ENCODE results near the gene DOCK3.
"Not testable (repeated sequence)": the region's sequence is repeated elsewhere in the genome, so short reads cannot be mapped to it uniquely, and the experiment has no call there.

The DOCK3 gene

DNA sequence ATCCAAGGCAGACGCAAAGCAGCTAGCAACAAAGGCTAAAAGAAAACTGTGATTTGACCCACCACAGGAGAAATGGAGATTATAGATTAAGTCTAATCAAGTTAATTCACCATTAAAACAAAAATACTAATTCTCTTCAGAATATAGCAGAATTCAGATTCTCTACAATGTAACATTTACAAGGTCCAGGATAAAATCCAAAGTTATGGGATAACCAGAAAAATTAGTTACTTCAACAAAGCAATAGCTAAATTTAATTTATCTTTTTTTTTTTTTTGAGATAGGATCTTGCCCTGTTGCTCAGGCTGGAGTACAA lies 425.8 kb downstream of the DOCK3 start:
- DNase-seq (ENCODE audit: low spot score), result no peak

DNA sequence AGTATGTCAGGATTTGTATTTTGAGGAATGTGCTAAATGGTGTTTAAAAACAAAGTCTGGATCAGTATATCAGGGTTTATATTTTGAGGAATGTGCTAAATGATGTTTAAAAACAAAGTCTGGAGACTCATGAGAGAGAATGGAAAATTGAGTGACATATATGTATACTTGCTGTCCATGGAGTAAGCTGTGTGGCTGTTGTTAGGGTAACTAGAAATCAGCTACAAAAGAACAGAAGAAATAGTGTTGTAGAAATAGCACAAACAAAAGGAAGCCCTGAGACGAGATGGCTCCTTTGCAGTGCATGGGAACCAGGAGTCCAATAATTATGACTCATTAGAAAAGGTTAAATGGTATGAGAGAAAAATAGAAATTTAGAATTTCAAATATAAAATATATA lies 427.7 kb downstream of the DOCK3 start:
- DNase-seq (ENCODE audit: low spot score), result no peak

- DNase-seq (ENCODE audit: low spot score), result no peak
These were observed 431.6 kb downstream of the DOCK3 start for GRCh38 chr3:51106242-51106876.

DNA sequence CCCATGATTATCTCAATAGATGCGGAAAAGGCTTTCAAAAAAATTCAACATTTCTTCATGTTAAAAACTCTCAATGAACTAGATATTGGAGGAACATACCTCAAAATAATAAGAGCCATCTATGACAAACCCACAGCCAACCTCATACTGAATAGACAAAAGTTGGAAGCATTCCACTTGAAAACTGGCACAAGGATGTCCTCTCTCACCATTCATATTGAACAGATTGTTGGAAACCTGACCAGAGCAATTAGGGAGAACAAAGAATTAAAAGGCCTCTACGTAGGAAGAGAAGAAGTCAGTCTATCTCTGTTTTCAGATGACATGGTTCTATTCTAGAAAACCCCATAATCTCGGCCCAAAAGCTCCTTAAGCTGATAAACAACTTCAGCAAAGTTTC lies 435.9 kb downstream of the DOCK3 start:
- no peak for DNase-seq (ENCODE audit: low spot score)

- DNase-seq (ENCODE audit: low spot score), result no peak
These were observed 448.2 kb downstream of the DOCK3 start for GRCh38 chr3:51122944-51123343.

DNA sequence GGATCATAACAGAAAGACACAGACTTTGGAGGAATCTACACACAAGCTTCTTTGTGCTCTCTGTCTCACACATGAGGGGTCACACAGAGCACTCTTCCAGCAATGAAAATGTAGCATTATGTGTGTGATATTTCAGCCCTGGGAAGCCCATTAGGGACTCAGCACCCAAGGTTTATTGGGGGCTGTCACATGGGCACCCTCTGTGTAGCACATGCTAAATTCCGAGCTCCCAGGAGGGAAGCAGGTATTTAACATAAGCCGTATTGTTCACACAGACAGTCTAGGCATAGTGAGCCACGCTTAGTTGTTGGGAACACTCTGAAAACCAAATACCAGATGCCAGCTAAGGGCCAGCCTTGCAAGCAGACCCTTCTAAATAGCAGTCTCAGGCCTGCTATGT lies 448.8 kb downstream of the DOCK3 start:
- DNase-seq (ENCODE audit: low spot score), result no peak

DNA sequence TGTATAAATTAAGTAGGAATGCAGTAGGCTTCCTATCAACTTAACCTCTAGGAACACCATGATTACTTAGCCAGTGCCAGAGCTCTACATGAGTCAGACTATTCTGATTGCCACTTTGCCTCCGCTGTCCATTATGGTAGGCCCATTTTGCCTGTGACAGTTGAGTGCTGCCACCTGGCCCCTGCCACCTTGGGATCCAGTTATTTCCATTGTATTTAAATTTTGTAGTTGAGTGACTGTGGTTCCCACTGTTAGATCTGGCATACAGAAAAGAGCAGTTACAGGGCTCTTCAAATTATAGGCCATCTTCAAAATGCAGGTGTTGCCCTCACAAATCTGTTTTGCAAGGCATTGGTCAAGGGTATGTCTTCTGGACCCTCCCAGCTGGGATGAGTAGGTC lies 456.9 kb downstream of the DOCK3 start:
- not testable (repeated sequence) for DNase-seq (ENCODE audit: low spot score)

DNA sequence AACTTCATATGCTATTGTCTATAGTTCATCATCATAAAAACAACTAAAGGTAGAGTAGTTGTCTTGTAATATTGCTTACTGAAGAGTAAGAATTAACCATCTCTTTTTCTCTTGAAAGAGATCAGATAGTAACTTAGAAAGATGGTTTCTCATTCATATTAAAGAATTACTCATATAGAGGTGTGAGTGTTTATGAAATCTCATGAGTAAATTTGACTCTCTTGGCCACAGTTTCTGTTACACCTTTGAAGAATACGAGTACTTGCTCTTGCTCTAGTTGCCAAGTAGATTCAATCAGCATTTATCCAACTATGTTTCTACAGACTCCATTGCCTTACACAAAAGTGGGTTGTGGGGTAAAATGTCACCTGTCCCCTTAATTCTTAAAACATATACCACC lies 463.0 kb downstream of the DOCK3 start:
- DNase-seq (ENCODE audit: low spot score), result no peak

- no peak for DNase-seq (ENCODE audit: low spot score)
These were observed 464.9 kb downstream of the DOCK3 start for GRCh38 chr3:51139616-51140015.

DNA sequence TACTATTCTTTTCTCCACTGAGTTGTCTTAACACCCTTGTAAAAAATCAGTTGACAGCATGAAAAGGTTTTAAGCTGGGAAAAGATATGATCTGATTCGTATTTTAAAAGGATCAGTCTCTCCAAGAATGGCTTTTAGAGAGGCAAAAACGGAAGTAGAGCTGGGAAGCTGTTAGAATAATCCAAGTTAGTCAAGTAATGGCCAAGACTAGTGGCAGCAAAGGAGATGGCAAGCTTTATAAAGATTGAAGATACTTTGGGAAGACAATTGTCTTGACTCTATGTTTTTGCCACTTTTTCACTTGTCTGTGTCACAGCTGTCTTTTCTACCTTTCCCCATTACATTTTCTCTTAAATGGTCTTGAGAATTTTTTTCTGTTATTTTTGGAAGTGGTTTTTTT lies 466.8 kb downstream of the DOCK3 start:
- no peak for DNase-seq (ENCODE audit: low spot score)

DNA sequence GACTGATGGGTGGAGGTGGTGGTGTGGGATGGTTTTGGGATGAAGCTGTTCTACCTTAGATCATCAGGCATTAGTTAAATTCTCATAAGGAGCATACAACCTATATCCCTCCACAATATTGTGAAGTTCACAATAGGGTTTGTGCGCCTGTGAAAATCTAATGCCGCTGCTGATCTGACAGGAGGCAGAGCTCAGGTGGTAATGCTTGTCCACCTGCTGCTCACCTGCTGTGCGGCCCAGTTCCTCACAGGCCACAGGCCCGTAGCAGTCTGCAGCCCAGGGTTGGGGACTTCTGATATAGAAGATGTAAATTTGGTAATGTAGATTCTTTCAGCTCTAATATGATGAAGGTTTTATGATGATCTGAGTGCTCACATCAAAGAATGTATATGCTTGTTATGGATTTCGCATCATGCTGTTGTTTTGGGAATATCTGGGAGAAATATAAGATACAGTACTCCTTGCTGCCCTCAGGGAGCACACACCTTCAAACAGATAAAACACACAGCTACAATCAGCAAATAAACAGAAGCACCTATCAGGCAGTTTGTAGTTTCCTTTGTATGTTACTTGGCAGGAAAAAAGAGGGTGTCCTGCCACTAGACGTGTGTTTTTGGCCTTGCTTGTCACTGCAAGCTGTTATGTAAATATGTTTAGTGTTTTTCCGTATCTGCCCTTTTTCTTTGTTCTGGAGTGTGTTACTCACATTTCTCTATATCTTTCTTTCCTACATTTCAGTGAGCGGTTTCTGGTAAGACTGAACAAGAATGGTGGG lies 471.3 kb downstream of the DOCK3 start:
- no peak for DNase-seq (ENCODE audit: low spot score)

GRCh38 chr3:51146781-51147180 lies 472.1 kb downstream of the DOCK3 start:
- DNase-seq (ENCODE audit: low spot score), result no peak

- DNase-seq (ENCODE audit: low spot score), result no peak
These were observed 481.4 kb downstream of the DOCK3 start for GRCh38 chr3:51156147-51156546.

GRCh38 chr3:51163051-51163450 lies 488.3 kb downstream of the DOCK3 start:
- no peak for DNase-seq (ENCODE audit: low spot score)

DNA sequence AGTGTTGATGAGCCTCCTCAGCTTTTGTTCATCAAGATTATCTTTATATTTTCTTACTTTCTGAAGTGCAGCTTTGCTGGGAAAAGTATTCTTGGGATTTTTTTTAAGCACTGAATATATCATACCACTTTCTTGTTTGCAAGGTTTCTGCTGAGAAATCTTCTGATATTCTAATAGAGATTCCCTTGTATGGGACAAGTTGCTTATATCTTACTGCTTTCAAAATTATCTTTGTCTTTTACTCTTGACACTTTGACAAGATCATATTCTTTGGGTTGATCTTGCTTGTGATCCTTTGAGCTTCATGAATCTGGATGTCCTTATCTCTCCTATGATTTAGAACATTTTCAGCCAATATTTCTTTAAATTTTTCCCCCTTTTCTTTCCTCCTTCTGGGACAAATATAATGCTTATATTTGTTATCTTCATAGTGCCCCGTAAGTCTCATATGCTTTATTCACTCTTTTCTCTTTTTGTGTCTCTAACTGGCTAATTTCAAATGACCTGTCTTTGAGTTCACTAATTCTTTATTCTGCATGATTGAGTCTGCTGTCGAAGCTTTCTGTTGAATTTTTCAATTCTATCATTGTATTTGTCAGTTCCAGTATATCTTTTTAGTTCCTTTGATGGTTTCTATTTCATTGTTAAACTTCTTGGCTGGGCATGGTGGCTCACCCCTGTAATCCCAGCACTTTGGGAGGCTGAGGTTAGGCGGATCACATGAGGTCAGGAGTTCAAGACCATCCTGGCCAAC lies 499.0 kb downstream of the DOCK3 start:
- no peak for DNase-seq (ENCODE audit: low spot score)

- DNase-seq (ENCODE audit: low spot score), result no peak
These were observed 502.2 kb downstream of the DOCK3 start for GRCh38 chr3:51176923-51177322.

- DNase-seq (ENCODE audit: low spot score), result not testable (repeated sequence)
These were observed 511.7 kb downstream of the DOCK3 start for GRCh38 chr3:51186446-51186845.

DNA sequence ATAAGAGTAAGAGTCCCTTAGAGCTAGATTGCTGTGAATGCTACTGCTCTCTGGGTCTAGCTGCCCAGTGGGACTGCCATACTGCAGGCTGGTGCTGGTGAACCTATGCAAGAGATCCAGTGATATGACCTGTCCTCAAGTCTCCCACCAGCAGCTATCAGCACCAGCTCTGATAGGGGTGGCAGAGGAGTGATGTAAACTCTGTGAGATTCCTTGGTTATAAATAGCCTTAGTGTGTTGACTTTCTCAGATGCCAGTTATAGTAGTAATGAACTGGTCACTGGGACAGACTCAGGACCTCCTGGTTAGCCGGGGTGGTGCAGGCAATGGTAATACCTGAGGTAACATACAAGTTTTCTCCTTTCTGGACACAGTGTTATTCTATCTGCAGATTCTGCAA lies 515.5 kb downstream of the DOCK3 start:
- DNase-seq (ENCODE audit: low spot score), result no peak

GRCh38 chr3:51190827-51191226 lies 516.1 kb downstream of the DOCK3 start:
- no peak for DNase-seq (ENCODE audit: low spot score)

GRCh38 chr3:51191768-51192167 lies 517.0 kb downstream of the DOCK3 start:
- DNase-seq (ENCODE audit: low spot score), result no peak

GRCh38 chr3:51198477-51198876 lies 523.8 kb downstream of the DOCK3 start:
- DNase-seq (ENCODE audit: low spot score), result no peak

DNA sequence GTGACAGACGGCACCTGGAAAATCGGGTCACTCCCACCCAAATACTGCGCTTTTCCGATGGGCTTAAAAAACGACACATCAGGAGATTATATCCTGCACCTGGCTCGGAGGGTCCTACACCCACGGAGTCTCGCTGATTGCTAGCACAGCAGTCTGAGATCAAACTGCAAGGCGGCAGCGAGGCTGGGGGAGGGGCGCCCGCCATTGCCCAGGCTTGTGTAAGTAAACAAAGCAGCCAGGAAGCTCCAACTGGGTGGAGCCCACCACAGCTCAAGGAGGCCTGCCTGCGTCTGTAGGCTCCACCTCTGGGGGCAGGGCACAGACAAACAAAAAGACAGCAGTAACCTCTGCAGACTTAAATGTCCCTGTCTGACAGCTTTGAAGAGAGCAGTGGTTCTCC lies 524.6 kb downstream of the DOCK3 start:
- DNase-seq (ENCODE audit: low spot score), result not testable (repeated sequence)

DNA sequence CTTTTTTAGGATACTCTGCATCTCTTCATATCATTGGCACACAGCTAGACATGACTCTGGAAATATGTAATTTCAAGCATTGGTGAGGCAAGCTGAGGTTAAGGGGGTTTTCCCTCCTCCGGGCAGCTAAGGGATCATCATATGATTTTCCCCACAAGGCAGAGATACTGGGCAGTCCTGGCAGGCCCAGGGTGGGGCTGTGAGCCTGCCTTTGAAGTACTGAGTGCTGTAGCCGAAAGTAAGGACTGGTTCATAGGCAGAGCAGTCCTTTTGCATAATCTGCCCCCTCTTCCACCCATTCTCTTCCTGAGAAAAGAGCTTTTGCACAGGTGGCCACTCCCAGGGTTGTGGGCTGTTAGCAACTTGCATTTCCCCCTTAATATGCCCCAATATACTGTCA lies 541.6 kb downstream of the DOCK3 start:
- no peak for DNase-seq (ENCODE audit: low spot score)

All from COLO829 (cell line).